GM12865 (cell line): ENCODE results near the gene LCAT.

Experiments
- DNase-seq: peaks from one replicate; pipeline ENCODE4 v3.0.0; 2010; ENCODE audit warnings: low read depth
- H3K4me3 ChIP-seq: 2 replicates; pipeline ENCODE4 v1.5.1; 2011; ENCODE audit warnings: mild to moderate bottlenecking, low read depth, low read length, control low read depth
- TF ChIP-seq, protein P1 (sequence below): IDR thresholded peaks from 2 replicates; pipeline ENCODE4 v1.5.1; 2011; ENCODE audit warnings: low read length, control low read depth, low read depth, inconsistent platforms; ENCODE audit not compliant: insufficient read depth; ENCODE audit errors: missing control alignments

The LCAT gene

DNA sequence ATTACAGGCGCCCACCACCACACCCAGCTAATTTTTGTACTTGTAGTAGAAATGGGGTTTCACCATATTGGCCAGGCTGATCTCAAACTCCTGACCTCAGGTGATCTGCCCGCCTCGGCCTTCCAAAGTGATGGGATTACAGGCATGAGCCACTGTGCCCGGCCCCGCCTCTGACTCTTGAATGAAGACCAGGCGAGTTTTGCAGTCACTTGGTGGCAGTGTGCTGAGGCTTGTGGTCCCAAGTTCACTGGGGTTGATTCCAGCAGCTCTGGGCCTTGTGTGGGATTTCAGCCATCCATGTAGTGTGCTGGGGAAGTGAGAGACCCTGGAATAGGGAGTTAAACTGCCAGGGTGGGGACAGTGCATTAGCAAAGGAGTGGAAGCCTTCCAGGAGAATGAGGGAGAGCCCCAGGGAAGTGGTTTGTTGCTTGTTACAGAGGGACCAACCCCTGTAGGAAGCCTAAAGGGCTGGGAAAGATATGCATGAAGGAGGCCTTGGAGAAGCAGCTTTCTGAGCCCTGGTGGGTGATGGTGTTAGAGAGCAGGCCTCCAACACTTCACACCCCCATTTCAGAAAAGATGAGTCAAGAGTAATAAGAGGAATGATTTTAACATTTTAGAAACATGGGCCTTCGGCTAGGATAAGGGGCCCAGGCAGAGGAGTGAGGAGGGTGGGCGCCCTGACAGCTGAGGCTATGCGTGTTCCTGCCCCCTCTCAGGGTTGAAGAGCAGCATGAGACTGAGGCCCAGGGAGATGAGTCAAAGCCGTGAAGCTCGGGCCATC is 36.3 kb downstream of the LCAT start:
- H3K4me3 ChIP-seq: no peak overlapping the region
- DNase-seq: no peak
- TF ChIP-seq, protein P1, sequence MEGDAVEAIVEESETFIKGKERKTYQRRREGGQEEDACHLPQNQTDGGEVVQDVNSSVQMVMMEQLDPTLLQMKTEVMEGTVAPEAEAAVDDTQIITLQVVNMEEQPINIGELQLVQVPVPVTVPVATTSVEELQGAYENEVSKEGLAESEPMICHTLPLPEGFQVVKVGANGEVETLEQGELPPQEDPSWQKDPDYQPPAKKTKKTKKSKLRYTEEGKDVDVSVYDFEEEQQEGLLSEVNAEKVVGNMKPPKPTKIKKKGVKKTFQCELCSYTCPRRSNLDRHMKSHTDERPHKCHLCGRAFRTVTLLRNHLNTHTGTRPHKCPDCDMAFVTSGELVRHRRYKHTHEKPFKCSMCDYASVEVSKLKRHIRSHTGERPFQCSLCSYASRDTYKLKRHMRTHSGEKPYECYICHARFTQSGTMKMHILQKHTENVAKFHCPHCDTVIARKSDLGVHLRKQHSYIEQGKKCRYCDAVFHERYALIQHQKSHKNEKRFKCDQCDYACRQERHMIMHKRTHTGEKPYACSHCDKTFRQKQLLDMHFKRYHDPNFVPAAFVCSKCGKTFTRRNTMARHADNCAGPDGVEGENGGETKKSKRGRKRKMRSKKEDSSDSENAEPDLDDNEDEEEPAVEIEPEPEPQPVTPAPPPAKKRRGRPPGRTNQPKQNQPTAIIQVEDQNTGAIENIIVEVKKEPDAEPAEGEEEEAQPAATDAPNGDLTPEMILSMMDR: no peak

DNA sequence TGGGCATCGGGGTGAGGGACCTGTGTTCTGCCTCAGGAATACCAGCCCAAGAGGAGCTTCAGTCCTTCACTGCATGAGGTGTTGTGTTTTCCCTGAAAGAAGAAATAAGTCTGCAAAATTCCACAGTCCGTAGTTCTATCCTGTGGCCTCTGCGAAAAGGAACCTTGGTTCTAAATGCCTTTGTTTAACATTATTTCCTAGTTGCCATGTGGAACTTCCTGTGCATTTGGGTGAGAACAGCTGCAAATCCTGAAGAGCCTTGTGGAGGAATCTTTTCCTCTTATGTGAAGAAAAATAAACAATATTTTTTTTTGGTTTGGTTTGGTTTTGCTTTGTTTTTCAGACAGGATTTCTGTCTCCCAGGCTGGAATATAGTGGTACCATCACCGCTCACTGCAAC is 41.1 kb downstream of the LCAT start:
- H3K4me3 ChIP-seq: no peak overlapping the region
- no peak for DNase-seq
- TF ChIP-seq, protein P1: no peak

DNA sequence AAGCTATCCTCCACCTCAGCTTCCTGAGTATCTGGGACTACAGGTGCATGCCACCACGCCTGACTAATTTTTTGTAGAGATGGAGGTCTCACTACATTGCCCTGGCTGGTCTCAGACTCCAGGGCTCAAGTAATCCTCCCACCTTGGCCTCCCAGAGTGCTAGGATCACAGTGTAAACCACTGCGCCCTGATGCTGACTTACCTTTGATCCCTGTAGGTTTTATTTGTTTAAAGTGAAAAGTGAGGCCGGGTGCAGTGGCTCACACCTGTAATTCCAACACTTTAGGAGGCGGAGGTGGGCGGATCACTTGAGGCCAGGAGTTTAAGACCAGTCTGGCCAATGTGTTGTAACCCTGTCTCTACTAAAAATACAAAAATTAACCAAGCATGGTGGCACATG is 42.2 kb downstream of the LCAT start:
- no peak for DNase-seq

DNA sequence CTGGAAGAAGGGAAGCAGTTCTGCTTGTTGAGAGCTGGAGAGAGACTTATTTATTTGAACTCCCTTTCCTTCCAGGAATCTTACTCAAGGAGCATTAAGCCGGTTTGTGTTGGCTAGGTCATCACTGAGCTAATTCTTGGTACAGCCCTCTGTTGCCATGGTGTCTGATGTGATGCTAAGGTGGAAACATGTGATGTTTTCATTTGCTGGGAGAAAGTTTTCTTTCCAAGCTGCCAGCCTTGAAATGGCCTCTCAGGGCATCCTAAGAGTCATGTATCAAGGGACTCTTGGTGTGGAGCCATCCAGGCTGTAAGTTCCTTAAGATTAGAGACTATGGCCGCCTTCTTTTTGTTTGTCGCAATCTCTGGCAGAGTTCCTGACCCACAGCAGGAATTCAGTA is 46.7 kb downstream of the LCAT start:
- DNase-seq: no peak
- no peak overlapping the region for H3K4me3 ChIP-seq
- TF ChIP-seq, protein P1: no peak

More for the DNA sequence above, 42.2 kb downstream of the LCAT start:
- H3K4me3 ChIP-seq: no peak overlapping the region
- TF ChIP-seq, protein P1: no peak

DNA sequence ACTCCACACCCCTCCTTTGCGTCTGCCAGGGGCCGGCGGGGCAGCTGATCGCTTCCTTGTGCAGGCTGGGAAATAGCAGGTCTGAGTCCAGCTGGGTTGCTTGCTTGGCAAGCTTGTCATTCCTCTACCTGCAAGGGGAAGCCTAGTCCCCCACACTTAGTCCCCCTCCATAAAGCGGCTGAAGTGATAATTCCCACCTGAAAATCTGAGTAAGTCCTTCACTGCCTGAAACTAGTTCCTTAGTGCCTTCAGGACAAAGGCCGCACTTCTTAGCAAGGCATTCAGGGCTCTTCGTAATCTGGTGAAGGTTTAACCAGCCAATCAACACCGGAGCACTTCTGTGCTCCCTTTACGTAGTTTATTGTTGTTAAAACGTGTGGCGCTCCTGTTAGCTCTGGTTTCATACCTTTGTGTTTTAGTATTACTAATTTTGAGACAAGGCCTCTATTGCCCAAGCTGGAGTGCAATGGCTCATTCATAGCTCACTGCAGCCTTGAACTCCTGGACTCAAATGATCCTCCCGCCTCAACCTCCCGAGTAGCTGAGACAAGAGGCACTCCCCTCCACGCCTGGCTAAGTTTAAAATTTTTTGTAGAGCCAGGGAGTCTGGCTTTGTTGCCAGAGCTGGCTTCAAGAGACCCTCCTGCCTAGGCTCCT is 50.0 kb downstream of the LCAT start:
- TF ChIP-seq, protein P1: no peak
- peak overlapping the region; percentile 70 for H3K4me3 ChIP-seq
- DNase-seq: peak; percentile 37

DNA sequence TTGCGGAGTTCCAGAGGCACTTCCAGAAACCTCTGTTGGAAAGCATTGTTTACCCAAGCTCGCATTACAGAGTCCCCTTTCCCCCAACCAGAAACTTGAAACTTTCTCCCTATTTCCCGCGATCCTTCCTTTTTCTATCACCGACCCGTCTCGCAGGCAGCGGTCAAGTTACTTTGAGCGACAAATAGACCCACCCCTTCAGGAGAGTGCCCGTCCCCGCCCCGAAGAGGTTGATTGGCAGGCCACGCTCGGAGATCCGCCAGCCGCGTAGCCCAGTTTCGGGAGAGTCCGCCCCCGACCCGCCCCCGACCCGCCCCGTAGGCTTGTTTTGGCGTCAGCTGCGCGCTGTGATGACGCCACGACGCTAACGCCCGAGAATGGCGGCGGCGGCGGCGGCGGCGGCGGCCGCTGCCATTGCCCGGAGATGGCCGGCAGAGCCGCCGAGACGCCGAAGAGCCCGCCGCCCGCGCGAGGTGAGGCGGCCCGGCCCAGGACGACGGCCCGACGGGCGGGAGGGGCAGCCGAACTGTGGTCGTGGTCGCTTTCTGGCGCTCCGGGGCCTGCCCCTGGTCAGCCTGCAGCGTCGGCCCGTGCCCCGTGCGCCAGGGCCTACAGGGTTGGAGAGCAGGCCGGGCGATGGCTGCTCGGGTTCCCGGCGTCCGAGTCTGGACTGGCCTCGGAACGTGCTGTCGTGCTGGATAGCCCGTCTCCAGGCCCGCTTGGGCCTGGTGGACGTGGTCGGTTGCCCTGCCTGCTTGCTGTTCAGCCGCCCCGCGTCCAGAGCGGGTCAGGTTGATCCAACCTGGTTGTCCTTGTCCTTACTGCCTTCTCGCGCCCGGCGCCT is 50.8 kb downstream of the LCAT start, which contains the start of gene PSKH1:
PSKH1 (plus strand) TSS at position 356 of the 844 bp plus-strand sequence. CDS start 15,496 bp downstream, outside the sequence.
- H3K4me3 ChIP-seq: peak within 1 kb of the TSS; percentile 70
- TF ChIP-seq, protein P1: no peak

More for the DNA sequence above, 50.8 kb downstream of the LCAT start, which contains the start of gene PSKH1:
- peak; percentile 96 for DNase-seq
